ENCODE results near the gene UBA6.

DNA sequence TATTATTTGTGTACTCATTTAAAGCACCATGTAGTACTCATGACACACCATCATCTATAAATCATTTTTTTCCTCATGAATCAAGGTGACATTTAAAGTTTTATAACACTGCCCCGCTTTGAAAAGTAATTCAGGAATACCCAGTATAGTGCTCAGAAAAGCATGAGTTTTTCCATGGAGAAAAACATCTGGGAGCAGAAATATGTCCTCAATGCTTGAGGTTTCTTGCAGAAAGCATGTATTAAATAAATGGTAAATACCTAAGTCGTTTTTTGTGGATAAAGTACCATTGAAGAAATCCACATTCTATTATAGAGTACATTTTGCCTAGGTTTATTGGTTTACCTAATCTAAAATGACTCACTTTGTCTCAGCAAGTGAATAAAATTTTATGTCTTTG lies 66.2 kb downstream of the UBA6 start:
- TF ChIP-seq, protein P1, sequence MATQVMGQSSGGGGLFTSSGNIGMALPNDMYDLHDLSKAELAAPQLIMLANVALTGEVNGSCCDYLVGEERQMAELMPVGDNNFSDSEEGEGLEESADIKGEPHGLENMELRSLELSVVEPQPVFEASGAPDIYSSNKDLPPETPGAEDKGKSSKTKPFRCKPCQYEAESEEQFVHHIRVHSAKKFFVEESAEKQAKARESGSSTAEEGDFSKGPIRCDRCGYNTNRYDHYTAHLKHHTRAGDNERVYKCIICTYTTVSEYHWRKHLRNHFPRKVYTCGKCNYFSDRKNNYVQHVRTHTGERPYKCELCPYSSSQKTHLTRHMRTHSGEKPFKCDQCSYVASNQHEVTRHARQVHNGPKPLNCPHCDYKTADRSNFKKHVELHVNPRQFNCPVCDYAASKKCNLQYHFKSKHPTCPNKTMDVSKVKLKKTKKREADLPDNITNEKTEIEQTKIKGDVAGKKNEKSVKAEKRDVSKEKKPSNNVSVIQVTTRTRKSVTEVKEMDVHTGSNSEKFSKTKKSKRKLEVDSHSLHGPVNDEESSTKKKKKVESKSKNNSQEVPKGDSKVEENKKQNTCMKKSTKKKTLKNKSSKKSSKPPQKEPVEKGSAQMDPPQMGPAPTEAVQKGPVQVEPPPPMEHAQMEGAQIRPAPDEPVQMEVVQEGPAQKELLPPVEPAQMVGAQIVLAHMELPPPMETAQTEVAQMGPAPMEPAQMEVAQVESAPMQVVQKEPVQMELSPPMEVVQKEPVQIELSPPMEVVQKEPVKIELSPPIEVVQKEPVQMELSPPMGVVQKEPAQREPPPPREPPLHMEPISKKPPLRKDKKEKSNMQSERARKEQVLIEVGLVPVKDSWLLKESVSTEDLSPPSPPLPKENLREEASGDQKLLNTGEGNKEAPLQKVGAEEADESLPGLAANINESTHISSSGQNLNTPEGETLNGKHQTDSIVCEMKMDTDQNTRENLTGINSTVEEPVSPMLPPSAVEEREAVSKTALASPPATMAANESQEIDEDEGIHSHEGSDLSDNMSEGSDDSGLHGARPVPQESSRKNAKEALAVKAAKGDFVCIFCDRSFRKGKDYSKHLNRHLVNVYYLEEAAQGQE (IDR thresholded peaks at IDR 0.05; ENCODE audit: insufficient read depth in 1 of 2, low read depth in 2 of 2, low read length in 2 of 2): no peak
- TF ChIP-seq POLR2AphosphoS5 (IDR thresholded peaks at IDR 0.05; ENCODE audit: low read depth, low read length): no peak
- TF ChIP-seq SIN3A (IDR thresholded peaks at IDR 0.05; ENCODE audit: borderline replicate concordance, insufficient read depth, low read length): no peak
- TF ChIP-seq TAF1 (IDR thresholded peaks at IDR 0.05; ENCODE audit: borderline replicate concordance, insufficient read depth, low read length): no peak
- TF ChIP-seq FOXP2 (optimal IDR thresholded peaks at IDR 0.05; ENCODE audit: borderline replicate concordance, extremely low read depth, extremely low read length, insufficient read depth): no peak
